ENCODE results near the gene SMAD3.

- TF ChIP-seq CTCF (IDR thresholded peaks at IDR 0.05) (no peak), POLR2AphosphoS5 (IDR thresholded peaks at IDR 0.05; ENCODE audit: insufficient read depth in 1 of 2, low read depth in 1 of 2) (no peak)
Observed at GRCh38 chr15:67093504-67093862, 28.1 kb downstream of the SMAD3 start.
